Prostate gland (tissue), 2 donors: ENCODE data around the gene PTHLH. TPM values are rescaled to one million over a fixed set of nuclear protein-coding genes. Genes with fewer than 3 reads are reported as not detected.

Experiments used
- DNase-seq: peaks from one replicate; pipeline ENCODE4 v3.0.0-alpha.2; 2019; ENCODE audit warnings: low spot score
- H3K27ac ChIP-seq, 2 donors: fragments of 200-600 bp; sonication (generic); 2 replicates each; pipeline ENCODE4 v1.5.1; 2017 to 2019
- H3K27me3 ChIP-seq: fragments of 200-600 bp; sonication (generic); replicated peaks from 2 replicates; pipeline ENCODE4 v1.5.1; 2019; ENCODE audit not compliant: insufficient read depth
- H3K36me3 ChIP-seq, 2 donors: fragments of 200-600 bp; sonication (generic); 1 replicate in 1 of 2; 2 replicates in 1 of 2; pipeline versions ENCODE4 v1.5.1 to v1.8.1; 2017 to 2019
- H3K4me1 ChIP-seq: fragments of 200-600 bp; sonication (generic); replicated peaks from 2 replicates; pipeline ENCODE4 v1.5.1; 2019
- H3K4me3 ChIP-seq, 2 donors: fragments of 200-600 bp; sonication (generic); 2 replicates each; pipeline ENCODE4 v1.5.1; 2017 to 2019
- H3K9me3 ChIP-seq: fragments of 200-600 bp; sonication (generic); 2 replicates; pipeline ENCODE4 v1.5.1; 2017
- CTCF ChIP-seq, 4 experiments: fragments of 200-600 bp in 2 of 4; fragments of 450-650 bp in 2 of 4; sonication (generic) in 2 of 4; IDR thresholded peaks; 1 replicate in 3 of 4; 2 replicates in 1 of 4; pipeline ENCODE4 v1.5.1; 2016 to 2019; ENCODE audit warnings: antibody characterized with exemption in 4 of 4, mild to moderate bottlenecking in 2 of 4, moderate library complexity in 2 of 4
- POLR2A ChIP-seq: fragments of 450-650 bp; IDR thresholded peaks from one replicate; pipeline ENCODE4 v1.6.1; 2016; ENCODE audit warnings: antibody characterized with exemption, mild to moderate bottlenecking
- POLR2AphosphoS5 ChIP-seq: sonication (generic); formaldehyde crosslinking; IDR thresholded peaks from one replicate; pipeline ENCODE4 v1.6.1; 2017; ENCODE audit warnings: antibody characterized with exemption
- WGBS: methylation state at CpG from one replicate; pipeline ENCODE4 v1.1.5; 2018; 5-methylcytosine and 5-hydroxymethylcytosine counted together
- intact Hi-C: fragments of 100-400 bp; cut with DNase I; formaldehyde crosslinking; loops from one replicate; pipeline ENCODE4 v1.14.2; 2022
- total RNA-seq, 2 donors: library from RNA; depleted of rRNA; stranded (reverse); fragments of >200 nt; gene quantifications; one replicate each; pipeline ENCODE4 v1.1.0, GENCODE V29; 2016

Gene PTHLH
- total RNA-seq, 2 donors from 2014 or later, result 0.51 to 0.64 TPM

GRCh38 chr12:27979145-27979544, 6.6 kb upstream of the PTHLH start:
- Histone ChIP-seq H3K4me1 (peaks cover 4% of the 10 kb centered on the region), H3K36me3 (no peaks in the 10 kb centered on the region), H3K27me3 (peaks cover 9% of the 10 kb centered on the region), H3K9me3 (no peaks in the 10 kb centered on the region), H3K4me3 (no peak overlapping the region), H3K27ac (no peak overlapping the region)
- DNase-seq, result no peak
- intact Hi-C loops, result loop anchor here (10.0 kb wide), 2 partner anchors 196 to 1016 kb away; no protein-coding TSS in a partner anchor
- TF ChIP-seq CTCF (IDR thresholded peaks at IDR 0.05) (no peak), POLR2AphosphoS5 (no peak), POLR2A (no peak)

- DNase-seq, result no peak
- intact Hi-C loops, result loop anchor here (10.0 kb wide), 2 partner anchors 199 to 1019 kb away; no protein-coding TSS in a partner anchor
- Histone ChIP-seq H3K4me3 (no peak overlapping the region), H3K4me1 (peaks cover 4% of the 10 kb centered on the region), H3K27ac (no peak overlapping the region), H3K27me3 (peaks cover 9% of the 10 kb centered on the region), H3K9me3 (no peaks in the 10 kb centered on the region), H3K36me3 (no peaks in the 10 kb centered on the region)
- 1% methylated on average over 61 of the region's 61 CpGs for WGBS
- TF ChIP-seq POLR2A, result no peak
- TF ChIP-seq CTCF (IDR thresholded peaks at IDR 0.05), result no peak
- no peak for TF ChIP-seq POLR2AphosphoS5
Observed at GRCh38 chr12:27975222-27976136, 2.9 kb upstream of the PTHLH start.

DNA sequence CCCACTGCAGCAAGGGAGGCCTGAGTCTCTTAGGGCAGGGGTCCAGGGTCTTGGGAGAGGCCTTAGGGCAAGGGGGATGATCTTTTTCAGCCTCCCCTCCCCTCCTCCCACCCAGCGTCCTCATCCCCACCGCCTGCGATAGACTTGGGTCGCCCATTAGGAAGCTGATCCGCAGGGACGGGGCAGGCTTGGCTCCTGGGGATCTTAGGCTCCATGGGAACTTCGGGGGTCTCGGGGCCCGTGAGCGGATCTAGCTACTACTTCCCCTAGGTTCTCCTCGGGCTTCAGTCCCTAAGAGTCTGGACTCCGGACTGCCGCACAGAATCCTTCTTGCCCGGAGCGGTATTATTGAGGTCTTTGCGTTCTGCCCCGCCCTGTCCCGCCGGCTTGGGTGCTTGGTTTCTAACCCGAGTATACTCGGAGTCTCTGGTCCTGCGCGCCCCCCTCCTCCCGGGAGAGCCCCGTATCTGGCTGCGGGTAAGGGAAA, 2.2 kb upstream of the PTHLH start:
- no peaks in the 10 kb centered on the region for H3K36me3 ChIP-seq
- TF ChIP-seq POLR2A, result no peak
- no peak for TF ChIP-seq POLR2AphosphoS5
- no peak for TF ChIP-seq CTCF (IDR thresholded peaks at IDR 0.05)
- intact Hi-C loops, result loop anchor here (10.0 kb wide), 2 partner anchors 200 to 1020 kb away; no protein-coding TSS in a partner anchor
- H3K27me3 ChIP-seq, result peaks cover 9% of the 10 kb centered on the region
- H3K4me1 ChIP-seq, result peaks cover 4% of the 10 kb centered on the region
- no peak overlapping the region for H3K4me3 ChIP-seq
- H3K27ac ChIP-seq, result no peak overlapping the region
- WGBS, result 6% methylated on average over 26 of the region's 26 CpGs
- DNase-seq, result no peak
- H3K9me3 ChIP-seq, result no peaks in the 10 kb centered on the region

GRCh38 chr12:27973487-27973890, 956 bp upstream of the PTHLH start:
- intact Hi-C loops, result loop anchor here (10.0 kb wide), 2 partner anchors 201 to 1021 kb away; no protein-coding TSS in a partner anchor
- Histone ChIP-seq H3K36me3 (no peaks in the 10 kb centered on the region), H3K4me3 (no peak overlapping the region), H3K9me3 (no peaks in the 10 kb centered on the region), H3K27ac (no peak overlapping the region), H3K4me1 (peaks cover 4% of the 10 kb centered on the region), H3K27me3 (peaks cover 9% of the 10 kb centered on the region)
- DNase-seq, result no peak
- TF ChIP-seq POLR2A, result no peak
- no peak for TF ChIP-seq CTCF (IDR thresholded peaks at IDR 0.05)
- no peak for TF ChIP-seq POLR2AphosphoS5
- WGBS, result 71% methylated on average over 4 of the region's 4 CpGs
